Measurements from ENCODE around the gene NDUFAF2.

- TF ChIP-seq CTCF (IDR thresholded peaks at IDR 0.05) (no peak), POLR2A (IDR thresholded peaks at IDR 0.05) (no peak)
These were observed 144.3 kb downstream of the NDUFAF2 start for GRCh38 chr5:61089351-61089750.

All from Peyer's patch (tissue), 4 donors.